GM12878 (cell line): ENCODE data around the gene TPGS2.

ENCODE experiments used
- IRF4 ChIP-seq: IDR thresholded peaks from 2 replicates; pipeline ENCODE4 v1.6.1; 2011; ENCODE audit warnings: low read depth, low read length
- JUNB ChIP-seq: IDR thresholded peaks from 2 replicates; pipeline ENCODE4 v1.6.1; 2016; ENCODE audit warnings: antibody characterized with exemption, mild to moderate bottlenecking
- POLR2AphosphoS5 ChIP-seq: IDR thresholded peaks from 2 replicates; pipeline ENCODE4 v1.6.1; 2011; ENCODE audit warnings: mild to moderate bottlenecking, low read length, inconsistent platforms
- RCOR1 ChIP-seq: conservative IDR thresholded peaks from 2 replicates; pipeline ENCODE4 v1.6.1; 2012; ENCODE audit warnings: low read depth, low read length, improper control_type of control experiment
- ZNF207 ChIP-seq: fragments of 450-650 bp; IDR thresholded peaks from 2 replicates; pipeline ENCODE4 v1.6.1; 2014; ENCODE audit warnings: antibody characterized with exemption, mild to moderate bottlenecking, borderline replicate concordance
- TF ChIP-seq, protein P1 (sequence below): IDR thresholded peaks from 2 replicates; pipeline ENCODE4 v1.6.1; 2012; ENCODE audit warnings: low read depth, low read length, improper control_type of control experiment
- TF ChIP-seq, protein P2 (sequence below), 3 experiments: IDR thresholded peaks in 2 of 3; conservative IDR thresholded peaks in 1 of 3; 2 replicates each; pipeline ENCODE4 v1.5.1; 2011; ENCODE audit warnings: low read depth in 3 of 3, low read length in 3 of 3, mild to moderate bottlenecking in 3 of 3, control low read depth in 2 of 3, moderate library complexity in 2 of 3, inconsistent platforms in 1 of 3, mixed read lengths in 1 of 3; ENCODE audit not compliant: control insufficient read depth in 2 of 3, insufficient read depth in 1 of 3; ENCODE audit errors: extremely low read depth in 1 of 3

GRCh38 chr18:36828157-36828629 lies 609 bp downstream of the TPGS2 start:
- TF ChIP-seq JUNB (no peak), POLR2AphosphoS5 (no peak), ZNF207 (no peak), RCOR1 (no peak), IRF4 (no peak)
- TF ChIP-seq, protein P1, sequence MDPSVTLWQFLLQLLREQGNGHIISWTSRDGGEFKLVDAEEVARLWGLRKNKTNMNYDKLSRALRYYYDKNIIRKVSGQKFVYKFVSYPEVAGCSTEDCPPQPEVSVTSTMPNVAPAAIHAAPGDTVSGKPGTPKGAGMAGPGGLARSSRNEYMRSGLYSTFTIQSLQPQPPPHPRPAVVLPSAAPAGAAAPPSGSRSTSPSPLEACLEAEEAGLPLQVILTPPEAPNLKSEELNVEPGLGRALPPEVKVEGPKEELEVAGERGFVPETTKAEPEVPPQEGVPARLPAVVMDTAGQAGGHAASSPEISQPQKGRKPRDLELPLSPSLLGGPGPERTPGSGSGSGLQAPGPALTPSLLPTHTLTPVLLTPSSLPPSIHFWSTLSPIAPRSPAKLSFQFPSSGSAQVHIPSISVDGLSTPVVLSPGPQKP, result no peak
- TF ChIP-seq, protein P2, sequence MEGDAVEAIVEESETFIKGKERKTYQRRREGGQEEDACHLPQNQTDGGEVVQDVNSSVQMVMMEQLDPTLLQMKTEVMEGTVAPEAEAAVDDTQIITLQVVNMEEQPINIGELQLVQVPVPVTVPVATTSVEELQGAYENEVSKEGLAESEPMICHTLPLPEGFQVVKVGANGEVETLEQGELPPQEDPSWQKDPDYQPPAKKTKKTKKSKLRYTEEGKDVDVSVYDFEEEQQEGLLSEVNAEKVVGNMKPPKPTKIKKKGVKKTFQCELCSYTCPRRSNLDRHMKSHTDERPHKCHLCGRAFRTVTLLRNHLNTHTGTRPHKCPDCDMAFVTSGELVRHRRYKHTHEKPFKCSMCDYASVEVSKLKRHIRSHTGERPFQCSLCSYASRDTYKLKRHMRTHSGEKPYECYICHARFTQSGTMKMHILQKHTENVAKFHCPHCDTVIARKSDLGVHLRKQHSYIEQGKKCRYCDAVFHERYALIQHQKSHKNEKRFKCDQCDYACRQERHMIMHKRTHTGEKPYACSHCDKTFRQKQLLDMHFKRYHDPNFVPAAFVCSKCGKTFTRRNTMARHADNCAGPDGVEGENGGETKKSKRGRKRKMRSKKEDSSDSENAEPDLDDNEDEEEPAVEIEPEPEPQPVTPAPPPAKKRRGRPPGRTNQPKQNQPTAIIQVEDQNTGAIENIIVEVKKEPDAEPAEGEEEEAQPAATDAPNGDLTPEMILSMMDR (IDR thresholded peaks at IDR 0.05 in 2 of 3, conservative IDR thresholded peaks at IDR 0.05 in 1 of 3; ENCODE audit: control insufficient read depth in 2 of 3, extremely low read depth in 1 of 3, insufficient read depth in 1 of 3, low read depth in 3 of 3, low read length in 3 of 3), result no peak
